SK-N-SH (cell line): ENCODE data around the gene XYLT2. TPM values are rescaled to one million over a fixed set of nuclear protein-coding genes. Genes with fewer than 3 reads are reported as not detected.
"Not testable (repeated sequence)": the region's sequence is repeated elsewhere in the genome, so short reads cannot be mapped to it uniquely, and the experiment has no call there.

Experiments used
- CTCF ChIA-PET: fragments of 300-600, 350-600 bp; formaldehyde crosslinking; extraction: SDS; loops from one replicate; lab custom pipeline; 2021; lab: Yijun Ruan, JAX
- POLR2A ChIA-PET: fragments of 350-600 bp; sonication (Branson Sonifier 250); formaldehyde crosslinking; extraction: SDS; loops from one replicate; lab custom pipeline; 2020; ENCODE audit warnings: antibody characterized with exemption, inconsistent platforms; lab: Yijun Ruan, JAX
- DNase-seq: peaks from one replicate; pipeline ENCODE4 v3.0.0; 2012
- H2AFZ ChIP-seq: fragments of 200-600 bp; sonication (generic); 2 replicates; pipeline ENCODE4 v1.8.1; 2016; ENCODE audit warnings: antibody characterized with exemption, mild to moderate bottlenecking, low read depth
- H3F3A ChIP-seq: fragments of 200-600 bp; sonication (generic); replicated peaks from 2 replicates; pipeline ENCODE3; 2016; ENCODE audit warnings: antibody characterized with exemption, mild to moderate bottlenecking; ENCODE audit not compliant: insufficient read depth
- H3K27ac ChIP-seq, 2 experiments: fragments of 200-500 bp in 1 of 2; fragments of 200-600 bp in 1 of 2; sonication (Bioruptor generic) in 1 of 2; sonication (generic), shearing (Covaris generic) in 1 of 2; 2 replicates each; pipeline versions ENCODE4 v1.5.1 to v1.6.1; 2014 to 2016; ENCODE audit warnings: low read depth in 2 of 2, inconsistent platforms in 1 of 2, low read length in 1 of 2, mild to moderate bottlenecking in 1 of 2, mixed read lengths in 1 of 2
- H3K27me3 ChIP-seq: fragments of 200-600 bp; sonication (generic), shearing (Covaris generic); 2 replicates; pipeline ENCODE4 v1.6.1; 2016; ENCODE audit warnings: mixed run types; ENCODE audit not compliant: insufficient read depth
- H3K36me3 ChIP-seq, 2 experiments: fragments of 200-500 bp in 1 of 2; fragments of 200-600 bp in 1 of 2; sonication (Bioruptor generic) in 1 of 2; sonication (generic) in 1 of 2; replicated peaks in 1 of 2; 2 replicates each; pipeline versions ENCODE3 to v1.5.1; 2014 to 2016; ENCODE audit warnings: low read length in 1 of 2, mild to moderate bottlenecking in 1 of 2; ENCODE audit not compliant: insufficient read depth in 2 of 2, control insufficient read depth in 1 of 2
- H3K4me1 ChIP-seq, 2 experiments: fragments of 200-500 bp in 1 of 2; fragments of 200-600 bp in 1 of 2; sonication (Bioruptor generic) in 1 of 2; sonication (generic), shearing (Covaris generic) in 1 of 2; 2 replicates each; pipeline versions ENCODE4 v1.5.1 to v1.6.1; 2014 to 2016; ENCODE audit warnings: low read depth in 1 of 2, low read length in 1 of 2, mixed run types in 1 of 2; ENCODE audit not compliant: insufficient read depth in 2 of 2, control insufficient read depth in 1 of 2
- H3K4me2 ChIP-seq: fragments of 200-600 bp; sonication (generic), shearing (Covaris generic); 2 replicates; pipeline ENCODE4 v1.6.1; 2017; ENCODE audit warnings: mixed run types
- H3K4me3 ChIP-seq, 2 experiments: fragments of 200-500 bp in 1 of 2; fragments of 200-600 bp in 1 of 2; sonication (Bioruptor generic) in 1 of 2; sonication (generic), shearing (Covaris generic) in 1 of 2; 2 replicates each; pipeline versions ENCODE4 v1.5.1 to v1.8.1; 2014 to 2016; ENCODE audit warnings: low read depth in 2 of 2, inconsistent platforms in 1 of 2, low read length in 1 of 2, mild to moderate bottlenecking in 1 of 2, mixed read lengths in 1 of 2, moderate library complexity in 1 of 2
- H3K79me2 ChIP-seq: fragments of 200-600 bp; sonication (generic); 2 replicates; pipeline ENCODE4 v1.8.1; 2017; ENCODE audit warnings: mild to moderate bottlenecking; ENCODE audit not compliant: insufficient read depth
- H3K9ac ChIP-seq: fragments of 200-600 bp; sonication (generic); 2 replicates; pipeline ENCODE4 v1.6.1; 2017; ENCODE audit warnings: mixed run types
- H3K9me2 ChIP-seq: fragments of 200-600 bp; sonication (generic); 2 replicates; pipeline ENCODE4 v1.6.1; 2017; ENCODE audit warnings: mixed run types
- H3K9me3 ChIP-seq: fragments of 200-600 bp; sonication (generic); 2 replicates; pipeline ENCODE4 v1.6.1; 2017; ENCODE audit warnings: mixed run types, mild to moderate bottlenecking, moderate library complexity
- H4K20me1 ChIP-seq: fragments of 200-600 bp; sonication (generic); 2 replicates; pipeline ENCODE4 v1.6.1; 2017; ENCODE audit warnings: mild to moderate bottlenecking, mixed run types; ENCODE audit not compliant: insufficient read depth
- ELF1 ChIP-seq: IDR thresholded peaks from 2 replicates; pipeline ENCODE4 v1.4.0; 2012
- EZH2phosphoT487 ChIP-seq: fragments of 200-600 bp; sonication (generic); IDR thresholded peaks from 2 replicates; pipeline ENCODE4 v1.6.1; 2017; ENCODE audit warnings: low read depth, mixed run types, mild to moderate bottlenecking, antibody characterized with exemption, moderate library complexity, borderline replicate concordance
- FOXJ3 ChIP-seq: sonication (generic); formaldehyde crosslinking; IDR thresholded peaks from 2 replicates; pipeline ENCODE4 v1.5.1; 2020; ENCODE audit warnings: mild to moderate bottlenecking, missing genetic modification reagents
- FOXM1 ChIP-seq: IDR thresholded peaks from 2 replicates; pipeline ENCODE4 v1.4.0; 2012; ENCODE audit warnings: low read depth, mild to moderate bottlenecking
- GATA2 ChIP-seq: sonication (generic); formaldehyde crosslinking; IDR thresholded peaks from 2 replicates; pipeline ENCODE4 v1.5.0; 2020; ENCODE audit warnings: mild to moderate bottlenecking, missing genetic modification reagents
- IRF3 ChIP-seq: fragments of 150-350 bp; IDR thresholded peaks from 2 replicates; pipeline ENCODE4 v1.6.1; 2016; ENCODE audit warnings: mild to moderate bottlenecking, low read depth, low read length
- JUND ChIP-seq: IDR thresholded peaks from 2 replicates; pipeline ENCODE4 v1.4.0; 2012
- NRF1 ChIP-seq: IDR thresholded peaks from 2 replicates; pipeline ENCODE4 v1.6.1; 2012; ENCODE audit warnings: low read depth, mild to moderate bottlenecking, low read length
- RCOR1 ChIP-seq: fragments of 150-350 bp; IDR thresholded peaks from 2 replicates; pipeline ENCODE4 v1.6.1; 2017; ENCODE audit warnings: antibody characterized with exemption, low read length
- SIN3A ChIP-seq: IDR thresholded peaks from 2 replicates; pipeline ENCODE4 v1.6.1; 2012; ENCODE audit warnings: low read depth, mild to moderate bottlenecking, low read length, moderate library complexity, borderline replicate concordance
- TAF1 ChIP-seq: IDR thresholded peaks from 2 replicates; pipeline ENCODE4 v1.6.1; 2012; ENCODE audit warnings: low read depth, mild to moderate bottlenecking, low read length, moderate library complexity, borderline replicate concordance
- YY1 ChIP-seq: IDR thresholded peaks from 2 replicates; pipeline ENCODE4 v1.4.0; 2012; ENCODE audit warnings: low read depth, mild to moderate bottlenecking
- WGBS: methylation state at CpG from one replicate; pipeline ENCODE4 v1.1.6; 2017; ENCODE audit warnings: low lambda C conversion rate; 5-methylcytosine and 5-hydroxymethylcytosine counted together
- polyA plus RNA-seq, 3 experiments: library from polyadenylated mRNA; depleted of rRNA; stranded (reverse); fragments of >200 nt; gene quantifications; 2 replicates each; pipeline ENCODE4 v1.2.3, GENCODE V29; 2012

Gene XYLT2
- polyA plus RNA-seq, 1 of the 3 experiments (the other 2 are of a cell fraction): 28.4 TPM

GRCh38 chr17:50298018-50298417, 47.9 kb upstream of the XYLT2 start:
- no peaks in the 10 kb centered on the region for H4K20me1 ChIP-seq
- 62% methylated on average over 11 of the region's 11 CpGs for WGBS
- ChIA-PET POLR2A (no interaction called here), CTCF (interaction anchor here (0.7 to 53.3 kb wide), 31 partner anchors 10 to 271 kb away, joined by 3 to 2150 read pairs (median 7); partner anchors contain the start of genes COL1A1, LRRC59, PDK2 and PPP1R9B)
- H3K27me3 ChIP-seq: no peaks in the 10 kb centered on the region
- no peaks in the 10 kb centered on the region for H3K79me2 ChIP-seq
- no peak overlapping the region for H3K27ac ChIP-seq
- no peaks in the 10 kb centered on the region for H3K9me3 ChIP-seq
- TF ChIP-seq JUND: no peak
- no peak overlapping the region for H3K4me3 ChIP-seq
- no peaks in the 10 kb centered on the region for H3K9me2 ChIP-seq
- no peak overlapping the region for H3K4me2 ChIP-seq
- H3F3A ChIP-seq: peaks cover 8% of the 10 kb centered on the region
- no peak overlapping the region for H2AFZ ChIP-seq
- H3K4me1 ChIP-seq: no peaks in the 10 kb centered on the region
- no peaks in the 10 kb centered on the region for H3K36me3 ChIP-seq
- H3K9ac ChIP-seq: no peak overlapping the region
- no peak for DNase-seq

GRCh38 chr17:50299776-50300175, 46.1 kb upstream of the XYLT2 start:
- Histone ChIP-seq H3K79me2 (no peaks in the 10 kb centered on the region), H3K4me3 (no peak overlapping the region), H3K36me3 (no peaks in the 10 kb centered on the region), H3K4me2 (no peak overlapping the region), H3K9ac (no peak overlapping the region), H2AFZ (no peak overlapping the region), H3K9me3 (no peaks in the 10 kb centered on the region), H3K27ac (no peak overlapping the region), H4K20me1 (no peaks in the 10 kb centered on the region), H3K4me1 (no peaks in the 10 kb centered on the region), H3K9me2 (no peaks in the 10 kb centered on the region), H3F3A (no peaks in the 10 kb centered on the region), H3K27me3 (no peaks in the 10 kb centered on the region)
- ChIA-PET POLR2A (no interaction called here), CTCF (interaction anchor here (0.8 to 53.3 kb wide), 6 partner anchors 12 to 128 kb away, joined by 3 to 2150 read pairs (median 218); partner anchors contain the start of genes COL1A1, SGCA and TMEM92)
- TF ChIP-seq IRF3: no peak
- no peak for TF ChIP-seq TAF1
- no peak for TF ChIP-seq GATA2 (CRISPR knock-in tag)
- TF ChIP-seq RCOR1: no peak
- TF ChIP-seq FOXJ3 (CRISPR knock-in tag): no peak
- no peak for TF ChIP-seq YY1
- no peak for TF ChIP-seq SIN3A
- no peak for TF ChIP-seq EZH2phosphoT487
- no peak for TF ChIP-seq JUND
- TF ChIP-seq NRF1: no peak
- no peak for TF ChIP-seq FOXM1
- no peak for TF ChIP-seq ELF1
- DNase-seq: no peak
- 80% methylated on average over 3 of the region's 3 CpGs for WGBS

GRCh38 chr17:50300824-50301223, 45.1 kb upstream of the XYLT2 start:
- H4K20me1 ChIP-seq, H2AFZ ChIP-seq, H3K79me2 ChIP-seq, H3K27me3 ChIP-seq, H3K27ac ChIP-seq, H3K36me3 ChIP-seq, H3K4me1 ChIP-seq, DNase-seq, H3K4me3 ChIP-seq, H3K4me2 ChIP-seq, H3K9ac ChIP-seq, H3K9me2 ChIP-seq, H3K9me3 ChIP-seq, H3F3A ChIP-seq, POLR2A ChIA-PET: not testable (repeated sequence)
- CTCF ChIA-PET: interaction anchor here (1.0 to 53.3 kb wide), 7 partner anchors 11 to 206 kb away, joined by 3 to 2150 read pairs (median 5); partner anchors contain the start of genes COL1A1, SGCA and TMEM92
- WGBS: 47% methylated on average over 1 of the region's 1 CpG
